HG03095 (cell line): ENCODE results near the gene OR2AG2.
"Not testable (repeated sequence)": the region's sequence is repeated elsewhere in the genome, so short reads cannot be mapped to it uniquely, and the experiment has no call there.

Source experiments
- ATAC-seq: cut with Tn5 transposase; IDR thresholded peaks from one replicate; pipeline ENCODE4 v1.9.1; 2021; ENCODE audit warnings: moderate library complexity; ENCODE audit not compliant: unreplicated experiment

OR2AG2 gene, protein sequence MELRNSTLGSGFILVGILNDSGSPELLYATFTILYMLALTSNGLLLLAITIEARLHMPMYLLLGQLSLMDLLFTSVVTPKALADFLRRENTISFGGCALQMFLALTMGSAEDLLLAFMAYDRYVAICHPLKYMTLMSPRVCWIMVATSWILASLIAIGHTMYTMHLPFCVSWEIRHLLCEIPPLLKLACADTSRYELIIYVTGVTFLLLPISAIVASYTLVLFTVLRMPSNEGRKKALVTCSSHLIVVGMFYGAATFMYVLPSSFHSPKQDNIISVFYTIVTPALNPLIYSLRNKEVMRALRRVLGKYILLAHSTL

DNA sequence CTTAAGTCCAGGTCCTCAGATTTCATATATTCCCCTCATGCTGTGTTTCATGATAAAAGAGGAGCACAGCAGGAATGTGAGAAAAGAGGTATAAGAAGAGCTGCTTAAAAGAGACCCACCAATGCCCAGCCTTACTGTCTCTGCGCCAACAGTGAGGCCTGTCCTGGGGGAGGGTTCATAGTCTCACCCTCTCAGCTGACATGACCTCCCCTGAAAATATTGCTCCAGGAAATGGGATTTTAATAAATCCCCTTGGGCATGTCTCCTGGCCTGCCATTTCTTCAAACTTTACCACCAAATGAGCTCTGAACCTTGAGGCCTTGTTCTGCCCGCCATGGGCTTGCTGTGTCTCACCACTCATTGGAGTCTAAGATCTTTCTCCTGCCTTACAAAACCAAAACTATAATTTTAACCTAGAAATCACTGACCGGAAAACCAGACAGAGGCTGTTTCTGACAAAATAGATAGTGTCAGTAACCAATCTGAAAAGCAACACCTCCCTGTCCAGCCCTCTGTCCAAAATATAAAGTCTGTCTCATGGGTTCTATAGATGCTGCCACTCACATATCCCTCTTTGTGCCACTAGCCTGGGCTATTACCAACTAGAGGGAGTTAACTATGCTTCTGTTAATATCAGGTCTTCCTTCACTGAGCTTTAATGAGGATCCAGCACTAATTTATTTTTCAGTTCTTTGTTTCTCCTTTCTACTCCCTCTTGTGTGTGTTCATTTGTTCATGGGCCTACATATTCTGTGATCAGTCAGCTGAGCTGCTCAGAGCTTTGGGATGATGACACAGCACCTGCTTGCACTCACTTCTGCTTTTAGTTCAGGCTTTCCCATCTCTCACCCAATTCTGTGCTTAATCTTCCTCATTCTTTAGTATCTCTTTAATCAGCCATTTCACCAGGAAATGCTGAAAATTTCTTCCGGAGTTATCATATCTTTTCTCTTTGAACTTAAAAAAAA, at the start of gene OR2AG2:
Gene OR2AG2 (minus strand): TSS at position 51 of the 968 bp plus-strand sequence. CDS start 3,019 bp downstream, outside the sequence.
- peak; percentile 94 for ATAC-seq

DNA sequence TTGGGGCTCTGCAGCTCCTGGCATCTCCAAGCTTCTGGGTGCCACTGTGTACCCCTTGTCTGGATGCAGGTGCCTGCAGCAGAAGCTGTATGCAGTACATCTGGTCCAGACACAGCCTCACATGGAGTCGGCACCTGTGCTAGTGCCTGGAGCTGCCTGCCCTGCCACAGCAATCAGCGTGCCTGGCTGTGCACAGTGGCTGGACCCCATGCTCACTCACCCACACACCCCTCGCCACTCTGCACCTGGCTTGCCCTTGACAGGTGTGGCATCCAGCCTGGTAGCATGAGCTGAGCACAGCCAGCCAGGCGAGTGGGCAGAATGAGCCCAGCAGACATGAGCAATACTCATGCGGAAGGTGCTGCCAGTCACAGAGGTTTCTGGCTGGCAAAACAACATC, 47.2 kb upstream of the OR2AG2 start:
- ATAC-seq, result no peak

DNA sequence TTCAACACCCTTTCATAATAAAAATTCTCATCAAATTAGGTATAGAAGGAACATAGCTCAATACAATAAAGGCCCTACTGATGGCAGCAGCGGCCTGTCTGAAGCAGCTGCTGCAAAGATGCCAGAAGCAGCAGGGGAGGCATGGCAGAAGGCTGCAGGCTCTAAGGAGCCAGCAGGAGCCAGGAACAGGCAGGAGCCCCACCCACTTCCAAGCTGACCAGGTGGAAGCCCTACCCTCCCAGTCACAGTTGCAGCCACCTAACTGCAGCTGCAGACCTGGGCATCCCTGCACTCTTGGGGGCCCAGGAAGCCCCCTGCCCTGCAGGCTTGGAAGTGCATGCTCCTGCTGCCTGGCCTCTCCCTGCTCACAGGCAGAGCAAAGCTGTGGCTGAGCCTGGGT, 45.9 kb upstream of the OR2AG2 start:
- no peak for ATAC-seq

DNA sequence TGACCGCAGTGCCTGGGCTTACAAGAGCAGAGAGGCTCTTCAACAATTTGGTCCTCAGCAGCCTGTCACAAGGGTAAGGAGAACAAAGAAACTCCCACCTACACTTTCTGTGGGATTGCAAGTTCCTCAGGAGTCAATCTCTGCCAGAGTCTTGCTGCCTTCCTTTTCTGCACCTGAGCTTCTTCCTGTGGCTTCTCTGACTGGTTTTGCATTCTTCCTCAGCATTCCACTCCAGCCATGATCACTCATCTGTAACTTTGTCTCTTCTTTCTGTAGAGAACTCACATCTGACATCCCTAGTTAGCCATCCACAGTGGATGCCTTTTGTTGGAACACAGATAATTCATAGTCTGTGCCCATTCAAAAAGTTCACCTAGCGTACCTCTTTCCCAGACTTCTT, 41.9 kb upstream of the OR2AG2 start:
- no peak for ATAC-seq

DNA sequence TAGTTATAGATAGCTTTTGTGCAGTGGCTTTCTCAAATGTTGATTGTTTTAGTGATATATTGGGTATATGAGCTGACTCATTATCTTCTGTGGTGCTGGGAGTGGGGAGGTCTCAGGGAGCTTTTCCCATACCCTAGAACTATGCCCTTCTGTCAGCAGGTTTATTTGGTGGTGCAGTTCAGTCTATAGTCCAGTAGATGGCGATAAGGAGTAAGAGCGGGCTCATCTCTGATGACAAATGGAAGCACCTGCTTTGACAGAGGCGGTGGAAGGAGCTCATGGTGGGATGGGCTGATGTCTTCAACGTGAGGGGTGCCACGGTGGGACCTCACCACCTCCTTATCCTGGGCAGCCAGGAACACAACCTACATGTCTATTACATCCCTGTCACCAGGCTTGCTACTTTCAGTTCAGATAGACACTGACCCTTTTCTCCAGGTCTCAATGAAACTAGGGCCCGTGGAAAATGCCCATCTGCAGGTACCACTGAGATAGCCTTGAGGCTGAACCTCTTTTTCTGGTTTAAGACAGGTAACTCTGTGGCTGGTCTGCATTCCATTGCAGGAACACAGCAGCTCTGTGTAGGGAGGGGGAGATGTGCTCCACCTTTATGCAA, 40.7 kb upstream of the OR2AG2 start:
- peak; percentile 87 for ATAC-seq

DNA sequence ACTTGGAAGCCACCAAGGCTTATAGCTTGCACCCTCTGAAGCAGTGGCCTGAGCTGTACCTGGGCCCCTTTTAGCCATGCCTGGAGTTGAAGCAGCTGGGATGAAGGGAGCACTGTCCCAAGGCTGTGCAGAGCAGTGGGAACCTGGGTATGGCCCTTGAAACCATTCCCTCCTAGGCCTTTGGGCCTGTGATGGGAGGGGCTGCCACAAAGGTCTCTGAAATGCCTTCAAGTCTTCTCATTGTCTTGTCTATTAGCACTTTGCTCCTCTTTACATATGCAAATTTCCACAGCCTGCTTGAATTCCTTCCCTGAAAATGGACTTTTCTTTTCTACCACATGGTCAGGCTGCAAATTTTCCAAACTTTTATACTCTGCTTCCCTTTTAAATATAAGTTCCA, 29.3 kb upstream of the OR2AG2 start:
- ATAC-seq, result not testable (repeated sequence)

DNA sequence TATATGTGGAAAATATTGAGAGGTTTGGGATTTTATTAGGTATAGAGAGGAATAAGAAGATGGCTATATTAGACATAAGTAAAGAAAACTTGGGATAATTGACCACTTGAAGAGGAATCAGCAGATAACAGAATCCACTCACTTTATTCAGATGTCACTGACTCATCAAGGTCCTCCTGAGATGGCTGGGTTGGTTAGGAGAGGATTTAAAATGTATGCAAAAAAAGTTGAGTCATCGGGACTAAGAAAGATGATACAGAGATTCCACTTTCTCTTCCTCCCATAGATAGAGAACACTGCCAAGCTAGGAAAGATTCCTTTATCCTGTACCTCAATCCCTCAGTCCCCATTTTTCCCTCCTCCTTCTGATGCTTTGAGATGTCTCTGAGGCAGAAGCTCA, 27.6 kb upstream of the OR2AG2 start, which contains the start of gene OR6A2:
Gene OR6A2 (minus strand): TSS at position 288 of the 400 bp plus-strand sequence. CDS start 3,981 bp downstream, outside the sequence.
- no peak for ATAC-seq

DNA sequence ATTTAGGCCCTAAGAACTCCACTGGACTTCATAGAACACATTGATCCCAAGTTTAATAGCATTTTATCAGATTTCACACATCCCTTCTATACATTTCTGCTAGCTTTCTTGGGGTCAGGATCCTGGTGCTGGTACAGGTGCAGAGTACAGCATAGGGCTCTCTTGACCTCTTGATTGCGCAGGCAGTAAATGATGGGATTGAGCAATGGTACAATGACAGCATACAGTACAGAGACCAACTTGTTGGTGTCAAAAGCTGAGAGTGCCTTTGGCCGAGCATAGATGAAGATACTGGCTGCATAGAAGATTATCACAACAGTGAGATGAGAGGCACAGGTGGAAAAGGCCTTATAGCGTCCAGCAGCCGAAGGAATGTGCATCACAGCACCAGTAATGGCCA, 22.9 kb upstream of the OR2AG2 start:
- no peak for ATAC-seq

DNA sequence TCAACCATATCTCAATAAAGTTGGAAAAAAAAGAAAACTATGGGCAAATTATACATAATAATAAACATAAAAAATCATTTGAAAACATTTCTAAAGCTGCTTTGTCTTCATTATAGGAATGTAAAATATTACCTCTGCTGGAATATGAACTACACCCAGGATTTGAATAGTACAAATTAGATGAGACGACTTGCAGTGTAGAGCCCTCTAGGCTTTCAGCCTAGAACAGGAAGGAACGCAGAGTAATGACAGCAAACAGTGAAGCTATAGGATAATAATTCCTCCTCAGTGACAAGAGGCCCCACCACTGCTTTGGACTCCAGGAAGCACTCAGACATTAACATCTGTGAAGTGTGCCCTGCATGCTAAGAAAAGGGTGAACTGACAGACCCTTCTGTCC, 18.8 kb upstream of the OR2AG2 start:
- no peak for ATAC-seq

DNA sequence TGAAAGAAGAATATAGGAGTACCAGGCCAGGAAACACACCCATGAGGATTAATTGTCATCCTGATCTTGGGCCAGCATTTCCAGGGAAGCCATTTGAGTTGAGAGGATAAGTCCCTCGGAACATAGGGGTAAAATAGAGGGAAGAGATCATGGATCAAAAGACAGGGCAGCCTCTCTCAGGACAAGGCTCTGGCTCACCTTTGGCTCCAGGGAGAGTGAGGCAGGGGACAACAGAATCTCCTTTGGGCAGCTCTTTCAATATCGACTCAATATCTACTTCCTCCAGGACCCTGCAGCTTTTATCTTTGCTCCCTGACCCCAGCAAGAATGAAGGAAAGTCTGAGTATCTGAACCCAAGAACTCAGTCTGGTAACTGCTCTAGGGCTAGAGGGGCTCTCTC, 10.9 kb upstream of the OR2AG2 start, which contains the start of gene OR2AG1:
Gene OR2AG1 (plus strand): TSS at position 301 of the 400 bp plus-strand sequence. CDS start 2,018 bp downstream, outside the sequence.
- no peak for ATAC-seq

DNA sequence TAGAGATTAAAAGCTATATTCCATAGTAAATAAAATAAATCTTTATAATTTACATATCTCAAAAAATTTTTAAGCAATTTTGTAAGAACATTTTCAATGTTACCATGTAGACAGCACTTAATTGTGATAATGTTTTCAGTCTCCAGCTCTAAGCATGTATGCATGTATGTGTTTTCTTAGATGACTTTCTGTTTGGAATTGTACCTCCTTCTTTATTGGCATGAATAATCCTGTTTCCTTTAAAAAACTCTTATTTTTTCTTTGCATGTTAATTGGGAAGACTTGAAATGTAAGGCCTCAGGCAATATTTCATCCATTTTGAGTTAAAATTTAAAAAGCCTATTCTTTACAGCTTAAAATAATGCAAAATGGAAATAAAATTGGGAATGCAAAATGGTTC, 9.1 kb upstream of the OR2AG2 start:
- no peak for ATAC-seq

DNA sequence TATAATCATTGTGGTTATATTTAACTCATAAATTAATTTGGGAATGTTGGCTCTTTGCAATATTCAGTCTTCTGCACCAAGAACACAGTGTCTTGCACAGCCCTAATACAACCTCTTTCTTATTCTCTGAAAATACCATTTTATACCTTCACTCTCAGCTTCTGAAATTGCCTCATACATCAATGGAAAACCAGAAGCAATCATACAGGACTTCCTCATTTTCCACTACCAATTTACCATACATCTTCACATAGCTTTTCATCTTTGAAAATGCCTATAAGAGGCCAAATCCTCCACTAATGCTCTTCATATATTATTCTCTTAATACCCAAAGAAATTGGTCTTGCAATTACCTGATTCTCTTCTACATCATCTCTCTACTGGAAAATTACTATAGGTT, 6.7 kb upstream of the OR2AG2 start:
- ATAC-seq, result no peak

DNA sequence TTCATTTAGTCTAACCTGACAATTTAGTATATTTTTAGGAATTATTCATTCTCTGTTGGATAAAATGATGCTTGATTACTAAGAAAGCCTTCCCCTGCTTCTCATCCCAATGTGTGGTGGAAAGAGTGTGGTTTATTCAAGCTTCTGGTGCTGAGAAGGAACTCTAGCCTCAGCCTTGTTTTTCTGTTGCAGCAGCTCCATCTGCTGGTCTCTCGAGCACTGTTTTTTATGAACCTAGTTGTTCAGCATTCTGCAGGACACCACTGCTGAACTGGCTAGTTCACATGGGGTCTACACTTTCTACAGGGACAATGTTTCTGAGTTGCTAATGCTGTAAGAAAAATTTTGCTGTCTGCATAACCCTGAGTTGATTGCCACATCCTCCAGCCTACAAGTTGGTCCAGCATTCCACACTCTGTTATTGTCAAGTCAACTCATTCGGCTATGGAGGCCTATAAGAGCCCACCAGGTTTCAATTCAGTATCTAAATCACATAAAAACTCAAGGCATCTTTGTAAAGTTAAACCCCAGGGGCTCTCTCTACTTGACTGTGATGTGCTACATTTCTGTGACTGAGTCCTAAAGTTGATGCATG, 14.3 kb downstream of the OR2AG2 start:
- no peak for ATAC-seq

DNA sequence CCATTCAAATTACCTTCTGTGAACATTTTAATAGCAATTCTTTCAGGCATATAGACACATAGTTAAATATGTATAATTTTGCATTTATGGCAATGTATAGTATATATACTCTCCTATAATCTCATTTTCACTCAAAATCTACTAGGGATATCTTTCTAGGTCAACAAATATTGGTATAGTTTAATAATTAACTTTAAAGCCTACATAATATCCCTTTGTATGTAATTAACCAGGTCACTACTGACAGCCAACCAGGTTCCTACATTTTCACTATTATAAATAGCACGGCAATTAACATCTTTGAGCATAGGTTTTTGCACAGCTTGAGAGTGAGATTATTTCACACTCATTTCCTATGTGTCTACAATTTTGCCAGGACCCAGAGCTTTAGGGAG, 15.8 kb downstream of the OR2AG2 start:
- ATAC-seq, result no peak

DNA sequence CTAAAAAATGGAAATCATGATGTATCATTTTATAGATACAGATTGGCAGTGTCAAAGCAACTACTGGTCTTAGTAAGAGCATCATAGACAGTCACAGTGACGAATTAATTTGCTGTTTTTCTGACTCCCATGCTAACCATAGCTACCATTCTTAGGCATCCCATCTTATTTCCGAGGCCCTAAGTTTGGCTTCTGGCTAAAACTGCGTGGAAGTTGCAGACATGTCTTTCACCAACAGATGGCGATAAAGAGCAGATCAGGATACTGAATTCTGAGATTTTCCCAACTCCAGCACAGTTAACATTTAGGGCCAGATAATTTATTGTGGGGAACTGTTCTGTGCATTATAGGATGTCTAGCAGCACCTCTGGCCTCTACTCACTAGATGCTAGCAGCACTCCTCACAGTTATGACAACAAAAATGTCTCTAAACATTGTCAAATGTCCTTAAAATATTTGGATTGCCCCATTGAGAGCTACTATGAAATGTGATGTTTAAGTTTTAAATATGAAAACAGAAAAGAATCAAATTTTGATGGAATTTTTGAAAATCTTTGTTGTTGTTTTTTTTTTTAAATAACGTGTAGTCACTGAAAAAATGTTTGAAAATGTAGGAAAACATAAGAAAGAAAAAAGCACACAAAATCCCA, 16.3 kb downstream of the OR2AG2 start:
- no peak for ATAC-seq

DNA sequence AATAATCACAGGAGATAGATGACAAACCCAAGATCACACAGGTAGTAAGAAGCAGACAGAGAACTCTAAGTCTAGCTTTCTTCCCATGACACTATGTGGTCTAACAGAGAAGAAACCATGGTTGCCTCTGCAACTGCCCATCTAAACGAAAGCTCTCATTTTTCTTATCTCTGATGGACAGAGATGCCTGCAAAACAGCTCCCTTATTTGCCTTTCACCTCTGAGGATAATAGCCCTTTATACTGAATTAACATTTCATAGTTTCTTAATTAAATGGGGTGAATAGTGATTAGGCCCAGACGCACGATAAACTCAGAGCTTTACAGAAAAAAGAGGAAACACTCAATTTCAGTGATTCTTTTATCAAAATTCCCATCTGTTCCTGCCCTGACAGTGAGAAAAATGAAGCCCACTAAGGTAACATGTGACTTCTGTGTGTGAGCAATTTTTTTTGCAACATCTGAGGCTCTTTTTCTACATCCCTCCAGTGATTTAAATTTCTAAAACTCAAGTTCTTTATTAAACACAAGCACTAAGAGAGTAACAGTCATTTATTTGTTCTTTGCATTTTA, 24.6 kb downstream of the OR2AG2 start:
- ATAC-seq, result no peak

DNA sequence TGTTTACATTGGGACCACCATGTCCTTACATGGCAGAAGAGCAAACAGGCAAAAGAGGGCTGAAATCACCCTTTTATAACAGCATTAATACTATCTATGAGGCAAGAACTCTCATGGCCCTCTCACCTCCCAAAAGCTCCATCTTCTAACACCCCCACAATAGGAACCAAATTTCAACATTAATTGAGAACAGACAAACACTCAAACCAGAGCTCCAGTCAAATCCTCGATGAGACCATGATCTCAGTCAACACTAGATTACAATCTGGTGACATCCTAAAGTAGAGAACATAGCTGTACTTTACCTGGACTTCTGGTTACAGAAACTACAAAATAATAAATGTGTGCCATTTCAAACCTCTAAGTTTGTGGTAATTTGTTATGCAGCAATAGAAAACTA, 25.1 kb downstream of the OR2AG2 start:
- no peak for ATAC-seq

DNA sequence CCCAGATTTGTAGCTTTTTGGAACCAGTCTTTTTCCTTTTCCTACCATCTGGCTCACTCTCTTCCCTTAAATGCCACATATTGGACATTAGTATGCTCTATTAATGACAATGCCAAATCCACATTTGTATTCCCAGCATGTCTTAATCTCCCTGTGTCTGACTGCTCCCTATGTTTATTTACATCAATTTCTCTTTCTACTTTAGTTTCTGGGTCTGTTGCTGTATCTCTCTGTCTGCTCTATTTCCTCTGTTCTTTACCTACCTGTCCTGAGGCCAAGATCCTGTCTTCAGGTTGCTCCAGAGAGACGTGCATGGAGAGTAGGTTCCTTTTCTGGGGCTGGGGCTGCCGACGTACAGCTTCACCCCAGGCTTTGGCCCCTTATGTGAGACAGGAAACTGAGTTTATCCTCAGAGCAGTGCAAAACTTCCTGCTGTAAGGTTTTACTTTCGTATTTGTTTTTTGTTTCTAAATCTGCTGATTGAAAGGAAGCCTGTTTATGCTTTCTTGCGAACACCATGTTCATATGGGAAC, 25.6 kb downstream of the OR2AG2 start:
- ATAC-seq, result peak; percentile 82

DNA sequence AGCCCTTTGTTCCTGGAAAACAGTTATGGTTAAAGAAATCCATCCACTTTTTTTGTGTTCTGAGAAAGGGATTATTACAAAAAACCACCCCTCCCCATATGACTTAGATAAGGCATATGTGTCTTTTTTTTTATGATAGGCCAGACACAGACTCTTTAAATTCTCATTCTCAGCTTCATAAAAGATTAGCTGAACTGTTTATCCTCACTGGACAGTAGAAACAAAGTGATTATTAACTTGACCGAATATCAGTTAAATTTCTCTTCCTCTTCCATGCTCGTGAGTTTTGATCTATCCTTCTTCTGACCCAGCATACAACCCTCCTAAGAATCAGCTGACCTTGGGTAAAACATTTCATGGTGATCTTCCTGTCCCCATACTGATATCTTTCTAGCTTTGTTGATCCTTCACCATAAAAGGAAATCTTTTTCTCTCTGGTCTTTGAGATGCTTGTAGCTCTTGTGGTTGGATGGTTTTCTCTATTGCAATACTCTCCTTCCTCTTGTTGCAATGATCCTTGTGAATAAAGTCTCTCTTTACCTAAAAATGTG, 26.2 kb downstream of the OR2AG2 start:
- peak; percentile 50 for ATAC-seq
